NCI-H460 (cell line): ENCODE data around the gene GRIFIN. TPM values are rescaled to one million over a fixed set of nuclear protein-coding genes. Genes with fewer than 3 reads are reported as not detected.
"Not testable (repeated sequence)": the region's sequence is repeated elsewhere in the genome, so short reads cannot be mapped to it uniquely, and the experiment has no call there.

Source experiments
- DNase-seq: peaks from one replicate; pipeline ENCODE4 v3.0.0-alpha.2; 2016; ENCODE audit warnings: low read depth; ENCODE audit errors: extremely low read depth
- total RNA-seq: library from RNA; depleted of rRNA; stranded (reverse); fragments of >200 nt; shearing (Covaris generic); gene quantifications from 2 replicates; pipeline ENCODE4 v1.2.3, GENCODE V29; 2014

The GRIFIN gene
- total RNA-seq, 1 experiment from 2014 or later = not detected

DNA sequence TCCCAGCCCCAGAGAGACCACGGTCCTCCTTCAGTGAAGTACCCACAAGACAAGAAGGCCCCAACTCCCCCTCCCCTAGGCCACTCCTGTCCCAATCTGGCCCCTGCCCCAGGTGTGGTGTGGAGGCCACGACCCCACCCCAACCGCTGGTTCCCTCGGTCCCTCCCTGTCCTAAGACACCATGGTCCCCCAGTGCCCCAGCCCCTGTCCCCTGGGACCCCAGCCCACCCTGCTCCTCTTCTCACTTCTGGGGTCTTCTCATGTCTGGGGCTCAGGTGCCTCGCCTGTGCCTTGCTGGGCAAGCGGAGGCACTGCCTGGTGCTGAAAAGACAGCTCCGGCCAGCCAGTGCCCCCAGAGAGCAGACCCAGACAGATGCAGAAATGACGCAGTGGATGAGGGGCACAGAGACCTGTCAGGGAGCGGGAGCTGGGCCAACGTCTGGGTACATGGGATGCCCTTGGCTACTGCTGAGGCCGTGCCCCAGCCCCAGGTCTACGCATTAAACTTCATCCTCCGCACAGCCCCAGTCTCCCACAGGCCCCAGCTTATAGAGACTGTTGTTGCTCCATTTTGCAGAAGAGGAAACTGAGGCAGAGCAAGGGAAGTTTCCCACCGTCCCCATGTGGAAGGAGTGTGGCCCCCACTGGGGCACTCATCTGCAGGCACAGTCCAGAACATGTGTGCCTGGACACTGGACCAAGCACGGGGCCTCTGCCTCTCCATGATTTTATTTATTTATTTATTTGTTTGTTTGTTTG, 14.8 kb downstream of the GRIFIN start:
- DNase-seq = no peak

DNA sequence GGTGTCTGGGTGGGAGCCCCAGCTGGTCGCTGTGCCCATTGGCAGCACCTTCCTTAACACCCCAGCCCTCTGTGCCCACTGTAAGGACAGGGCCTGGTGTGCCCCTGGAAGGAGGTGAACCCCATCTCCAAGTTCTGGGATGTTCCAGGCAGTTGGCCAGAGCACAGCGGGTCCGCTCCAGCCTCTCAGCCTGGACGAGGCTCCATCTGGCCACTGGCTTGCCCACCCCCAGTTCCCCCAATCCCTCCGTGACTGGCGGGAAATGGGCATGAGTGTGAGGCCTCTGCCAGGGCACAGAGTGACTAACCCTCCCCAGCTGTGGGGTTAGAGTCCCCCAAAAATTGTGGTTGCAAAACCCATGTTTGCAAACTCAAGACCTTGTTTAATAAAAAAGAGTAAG, 15.6 kb downstream of the GRIFIN start:
- DNase-seq = no peak

DNA sequence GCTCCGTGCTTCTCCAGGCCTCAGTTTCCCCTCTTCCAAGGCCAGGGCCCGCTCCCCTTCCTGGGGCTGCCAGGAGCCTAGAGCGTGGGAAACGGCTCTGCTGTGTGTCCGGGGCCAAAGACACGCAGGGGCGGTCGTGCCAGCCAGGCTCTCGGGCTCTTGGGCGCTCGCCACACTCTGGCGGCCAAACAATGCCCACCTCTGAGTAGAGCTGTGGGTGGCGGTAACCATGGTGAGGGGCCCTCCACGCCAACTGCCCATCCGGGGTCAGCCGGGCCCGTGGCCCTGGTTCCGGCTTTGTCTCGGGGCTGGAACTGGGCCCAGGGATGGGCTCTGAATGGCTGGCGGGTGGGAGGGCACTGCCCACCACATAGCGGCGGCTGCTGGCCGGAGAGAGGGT, 16.0 kb downstream of the GRIFIN start:
- no peak for DNase-seq

DNA sequence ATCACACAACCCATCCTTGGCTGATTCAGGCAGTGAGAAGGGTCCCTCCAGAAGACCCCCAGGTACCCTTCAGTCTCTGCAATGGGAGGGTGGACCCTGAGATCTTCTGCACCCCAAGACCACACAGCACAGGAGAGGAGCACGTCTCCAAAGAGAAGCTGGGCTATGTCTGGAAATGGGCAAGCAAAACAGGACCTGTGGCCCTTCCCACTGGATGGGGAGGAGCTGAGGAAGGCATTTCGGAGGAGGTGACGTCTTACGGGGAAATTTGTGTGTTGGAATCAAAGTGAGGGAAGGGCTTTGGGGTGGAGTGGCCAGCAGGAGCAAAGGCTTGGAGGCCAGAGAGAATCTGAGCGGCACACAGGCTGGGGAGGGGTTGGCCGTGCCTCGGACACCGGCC, 16.5 kb downstream of the GRIFIN start:
- DNase-seq = no peak

DNA sequence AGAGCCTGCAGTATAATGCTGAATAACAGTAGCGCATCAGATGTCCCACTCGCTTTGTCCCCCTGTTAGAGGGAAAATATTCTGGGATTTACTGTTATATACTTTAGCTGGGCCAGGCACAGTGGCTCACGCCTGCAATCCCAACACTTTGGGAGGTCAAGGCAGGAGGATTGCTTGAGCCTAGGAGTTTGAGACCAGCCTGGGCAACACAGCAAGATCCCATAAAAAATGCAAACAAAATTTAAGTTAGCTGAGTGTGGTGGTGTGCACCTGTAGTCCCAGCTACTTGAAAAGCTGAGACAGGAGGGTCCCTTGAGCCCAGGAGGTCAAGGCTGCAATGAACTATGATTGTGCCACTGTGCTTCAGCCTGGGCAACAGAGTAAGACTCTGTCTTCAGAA, 22.3 kb downstream of the GRIFIN start:
- DNase-seq = not testable (repeated sequence)

DNA sequence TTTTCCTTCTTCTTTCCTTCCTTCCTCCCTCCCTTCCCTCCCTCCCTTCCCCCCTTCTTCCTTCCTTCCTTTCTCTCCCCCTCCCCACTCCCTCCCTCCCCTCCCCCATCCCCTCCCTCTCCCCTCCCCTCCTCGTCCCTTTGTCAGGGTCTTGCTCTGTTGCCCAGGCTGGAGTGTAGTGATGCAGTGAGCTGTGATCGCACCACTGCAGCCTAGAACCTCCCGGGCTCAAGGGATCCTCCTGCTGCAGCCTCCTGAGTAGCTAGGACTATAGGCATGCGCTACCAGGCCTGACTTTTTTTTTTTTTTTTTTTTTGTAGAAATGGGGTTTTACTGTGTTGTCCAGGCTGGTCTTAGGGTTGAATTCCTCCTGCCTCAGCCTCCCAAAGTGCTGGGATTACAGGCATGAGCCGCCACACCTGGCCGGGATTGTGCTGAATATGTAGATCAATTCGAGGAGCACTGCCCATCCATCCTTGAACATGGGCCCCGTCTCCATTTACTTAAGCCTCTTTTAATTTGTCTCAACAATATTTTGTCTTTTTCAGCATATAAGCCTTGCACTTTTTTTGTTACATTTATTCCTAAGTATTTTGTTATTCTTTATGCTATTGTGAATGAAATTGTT, 23.4 kb downstream of the GRIFIN start:
- no peak for DNase-seq

DNA sequence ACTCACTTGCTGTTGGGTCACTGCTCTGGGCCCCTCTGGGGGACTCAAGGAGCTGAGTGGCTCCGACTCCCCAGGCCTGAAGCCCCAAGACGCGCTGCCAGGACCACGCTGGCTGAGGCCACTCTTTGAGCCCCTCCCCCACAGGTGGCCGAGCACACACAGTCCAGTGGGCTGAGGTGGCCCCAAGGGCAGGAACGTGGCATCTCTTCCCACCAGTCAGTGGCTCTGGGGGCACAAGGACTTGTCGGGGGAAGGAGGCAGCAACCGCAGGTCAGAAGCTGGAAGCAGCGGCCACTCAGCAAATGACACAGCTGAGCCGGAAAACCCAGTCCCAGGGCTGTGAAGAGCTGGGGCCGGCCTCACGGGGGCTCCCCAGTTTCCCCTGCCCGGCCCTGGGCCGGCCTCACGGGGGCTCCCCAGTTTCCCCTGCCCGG, 24.1 kb downstream of the GRIFIN start:
- no peak for DNase-seq

DNA sequence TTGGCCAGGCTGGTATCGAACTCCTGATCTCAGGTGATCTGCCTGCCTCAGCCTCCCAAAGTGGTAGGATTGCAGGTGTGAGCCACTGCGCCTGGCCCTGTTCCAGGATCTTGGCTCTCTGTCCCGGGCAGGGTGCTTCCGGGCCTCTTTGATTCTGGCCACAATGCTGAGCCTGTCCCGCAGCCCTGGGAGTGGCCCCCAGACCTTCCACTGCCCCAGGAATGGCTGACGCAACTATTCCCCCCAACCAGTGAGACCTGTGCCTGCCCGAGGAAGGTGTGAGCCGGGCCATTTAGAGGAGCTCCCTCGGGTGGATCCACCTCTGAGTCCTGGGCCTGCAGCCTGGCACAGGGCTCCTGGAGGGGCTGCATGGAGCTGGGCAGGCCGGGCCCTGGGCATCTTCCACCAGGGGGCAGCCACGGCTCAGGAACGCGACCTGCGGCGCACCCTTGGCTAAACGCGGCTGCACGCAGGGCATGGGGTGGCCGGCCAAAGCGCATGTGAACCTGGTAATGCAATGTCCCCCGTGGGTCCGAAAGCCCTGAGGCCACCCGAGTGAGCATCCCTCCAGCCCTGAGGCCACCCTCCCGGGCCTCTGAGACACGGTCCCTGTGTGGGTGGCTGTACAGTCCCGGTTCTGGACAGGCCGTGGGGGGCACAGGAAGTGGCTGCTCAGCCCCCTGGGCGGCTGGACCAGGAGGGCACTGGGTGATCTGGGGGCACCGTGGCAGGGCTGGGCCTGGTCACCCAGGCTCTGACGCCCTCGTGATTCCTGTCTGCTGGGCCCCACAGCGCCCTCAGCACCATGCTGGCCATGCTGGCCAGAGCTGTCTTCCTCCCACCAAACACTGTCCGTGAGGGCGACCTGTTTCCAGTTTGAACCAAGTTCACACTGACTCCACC, 24.8 kb downstream of the GRIFIN start:
- DNase-seq = peak; percentile 74

DNA sequence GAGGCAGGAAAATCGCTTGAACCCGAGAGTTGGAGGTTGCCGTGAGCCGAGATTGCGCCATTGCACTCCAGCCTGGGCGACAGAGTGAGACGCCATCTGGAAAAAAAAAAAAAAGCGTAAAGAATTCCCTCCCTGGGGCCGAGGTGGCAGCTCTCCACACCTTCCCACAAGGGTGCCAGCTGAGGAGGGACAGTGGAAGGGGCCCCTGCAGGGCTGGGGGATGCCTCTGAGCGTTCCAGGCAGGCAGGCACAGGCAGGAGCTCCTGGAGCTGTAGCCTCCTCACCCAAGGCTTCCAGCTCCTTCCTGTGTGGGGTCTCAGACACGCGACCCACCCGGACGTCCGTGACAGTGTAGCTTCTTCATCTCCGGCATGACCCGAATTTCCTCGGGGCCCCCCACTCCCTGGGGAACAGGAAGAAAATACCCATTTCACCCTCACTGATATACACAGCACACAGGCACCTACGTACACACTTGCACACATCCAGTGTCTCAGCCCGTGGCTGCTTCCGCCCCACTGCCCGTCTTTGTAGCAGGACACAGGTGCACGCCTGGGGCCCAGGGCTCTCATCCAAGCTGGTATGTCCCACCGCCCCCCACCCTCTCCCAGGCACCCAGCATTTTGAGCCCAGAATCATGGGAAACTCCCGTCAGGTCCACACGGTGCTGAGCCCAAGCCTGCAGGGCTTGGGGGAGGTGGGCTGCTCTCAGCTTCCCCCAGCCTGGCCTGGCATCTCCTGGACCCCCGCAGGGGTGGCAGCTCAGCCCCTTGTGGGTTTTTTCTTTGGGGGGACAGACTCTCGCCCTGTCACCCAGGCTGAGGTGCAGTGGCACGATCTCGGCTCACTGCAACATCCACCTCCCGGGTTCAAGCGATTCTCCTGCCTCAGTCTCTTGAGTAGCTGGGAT, 25.7 kb downstream of the GRIFIN start:
- DNase-seq = no peak

DNA sequence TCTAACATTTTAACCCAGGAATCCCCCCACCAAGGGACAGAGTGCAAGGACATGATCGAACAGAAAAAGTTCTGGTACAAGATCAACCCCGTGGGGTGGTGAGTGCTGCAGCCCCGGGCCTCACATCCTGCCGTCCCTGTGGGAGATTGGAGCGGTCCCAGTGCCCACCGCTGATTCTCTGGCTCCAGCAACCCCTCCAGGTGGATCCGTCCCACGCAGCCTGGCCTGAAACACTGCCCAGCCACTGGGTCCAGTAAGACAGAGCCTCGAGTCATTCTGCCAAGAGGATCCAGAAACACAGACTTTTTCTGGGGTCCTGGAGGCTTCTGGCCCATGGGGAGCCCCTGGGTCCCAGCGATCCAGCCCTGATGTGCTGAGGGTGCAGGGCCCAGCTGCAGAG, 29.5 kb downstream of the GRIFIN start:
- DNase-seq = no peak

DNA sequence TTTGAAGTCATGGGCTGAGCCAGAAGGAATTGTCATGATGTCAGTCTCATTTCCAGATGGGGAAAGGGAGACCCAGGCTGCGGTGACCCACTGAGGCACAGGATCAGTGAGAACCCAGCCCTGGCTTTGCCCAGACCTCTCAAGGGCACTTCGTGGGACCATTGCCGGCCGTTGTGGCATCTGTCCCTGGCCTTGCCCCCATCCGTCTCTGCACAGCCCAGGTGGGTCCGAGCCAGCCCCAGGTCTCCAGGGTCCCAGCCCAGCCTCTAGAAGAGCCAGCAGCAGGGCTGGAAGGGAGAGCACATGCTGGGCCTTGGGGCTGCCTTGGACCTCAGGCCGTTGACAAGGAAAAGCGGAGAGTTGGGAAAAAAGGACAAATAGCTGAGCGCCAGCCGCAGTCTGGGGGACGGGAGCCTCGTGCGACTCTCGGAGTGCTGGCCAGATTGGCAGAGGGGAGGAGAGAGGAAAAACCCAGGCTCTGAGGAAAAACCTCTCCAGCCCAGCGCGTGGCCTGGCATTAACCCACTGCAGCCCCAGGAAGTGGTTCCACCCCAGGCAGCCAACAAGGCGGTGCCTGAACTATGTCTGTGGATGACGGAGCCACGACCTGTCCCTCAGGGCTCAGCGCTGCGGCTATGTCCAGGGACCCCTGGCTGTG, 30.2 kb downstream of the GRIFIN start:
- DNase-seq = no peak

DNA sequence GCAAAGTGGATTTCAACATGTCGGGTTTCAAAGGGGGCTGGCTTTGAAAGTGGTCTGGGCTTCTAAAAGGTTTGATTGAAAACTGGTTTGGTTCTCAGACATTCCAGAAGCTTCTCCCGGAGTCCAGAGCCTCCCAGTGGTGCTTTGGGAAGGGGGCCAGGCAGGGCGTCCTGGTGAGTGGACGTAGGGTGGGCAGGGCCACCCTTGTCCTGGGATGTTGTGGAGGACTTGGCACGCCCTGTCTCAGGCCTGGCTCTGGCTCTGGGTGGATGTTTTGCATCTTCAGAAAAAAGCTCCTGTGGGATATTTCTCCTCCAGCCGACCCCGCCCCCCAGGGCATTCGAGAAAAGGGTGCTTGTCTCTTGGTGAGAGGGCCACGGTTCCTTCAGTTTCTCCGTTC, 31.2 kb downstream of the GRIFIN start:
- DNase-seq = no peak

DNA sequence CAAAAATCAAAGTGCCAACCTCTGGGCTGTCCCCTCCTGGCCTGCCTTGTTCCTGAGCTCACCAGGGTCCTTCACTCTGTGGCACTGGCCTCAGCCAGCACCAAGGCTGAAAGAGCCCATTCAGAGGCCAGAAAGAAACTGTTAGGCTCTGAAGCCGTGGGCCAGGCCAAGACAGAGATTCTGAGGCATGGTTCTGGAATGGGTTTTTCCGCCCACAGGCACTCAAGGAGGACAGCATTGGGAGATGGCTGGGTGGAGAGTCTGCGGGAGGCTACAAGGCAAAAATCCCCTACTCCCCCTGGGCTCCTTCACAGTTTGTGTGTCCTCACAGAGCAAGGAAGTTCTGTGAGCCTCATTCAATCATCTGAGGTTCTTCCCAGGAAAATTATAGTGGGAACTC, 31.7 kb downstream of the GRIFIN start:
- DNase-seq = no peak

DNA sequence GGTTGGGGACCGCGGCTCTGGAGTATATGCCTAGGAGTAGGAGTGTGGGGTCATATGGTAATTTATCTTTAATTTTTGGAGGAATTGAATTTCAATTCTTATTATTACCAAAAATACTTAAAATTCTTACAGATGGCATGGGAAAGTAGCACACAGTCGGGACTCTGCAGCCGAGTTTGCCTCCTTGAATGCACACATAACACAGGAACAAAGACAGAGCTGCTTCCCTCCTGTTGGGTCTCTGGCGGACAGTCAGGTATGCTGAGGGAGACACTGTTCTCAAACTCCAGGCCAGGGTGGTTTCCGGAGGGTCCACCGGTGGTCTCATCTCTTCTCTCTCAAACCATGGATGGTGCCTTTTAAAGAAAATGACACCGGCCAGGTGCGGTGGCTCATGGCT, 32.7 kb downstream of the GRIFIN start:
- no peak for DNase-seq

DNA sequence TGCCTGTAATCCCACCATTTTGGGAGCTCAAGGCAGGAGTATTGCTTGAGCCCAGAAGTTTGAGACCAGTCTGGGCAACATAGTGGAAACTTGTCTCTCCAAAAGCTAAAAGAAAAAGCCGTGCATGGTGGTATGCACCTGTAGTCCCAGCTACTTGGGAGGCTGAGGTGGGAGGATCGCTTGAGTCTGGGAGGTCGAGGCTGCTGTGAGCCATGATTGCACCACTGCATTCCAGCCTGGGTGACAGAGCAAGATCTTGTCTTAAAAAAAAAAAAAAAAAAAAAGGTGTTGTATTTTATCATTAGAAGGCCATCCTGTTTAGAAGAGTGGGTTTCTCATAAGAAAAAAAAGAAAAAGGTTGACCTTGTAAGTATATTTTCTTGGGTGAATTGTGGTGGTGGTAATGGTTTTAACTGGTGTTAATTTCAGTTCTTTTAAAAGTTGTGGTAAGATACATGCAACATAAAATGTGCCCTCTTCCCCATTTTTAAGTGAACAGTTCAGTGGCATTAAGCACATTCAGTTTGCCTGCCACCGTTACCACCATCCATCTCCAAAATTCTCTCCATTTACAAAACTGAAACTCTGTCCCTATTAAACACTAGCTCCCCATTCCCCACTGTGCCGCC, 34.7 kb downstream of the GRIFIN start:
- DNase-seq = no peak

DNA sequence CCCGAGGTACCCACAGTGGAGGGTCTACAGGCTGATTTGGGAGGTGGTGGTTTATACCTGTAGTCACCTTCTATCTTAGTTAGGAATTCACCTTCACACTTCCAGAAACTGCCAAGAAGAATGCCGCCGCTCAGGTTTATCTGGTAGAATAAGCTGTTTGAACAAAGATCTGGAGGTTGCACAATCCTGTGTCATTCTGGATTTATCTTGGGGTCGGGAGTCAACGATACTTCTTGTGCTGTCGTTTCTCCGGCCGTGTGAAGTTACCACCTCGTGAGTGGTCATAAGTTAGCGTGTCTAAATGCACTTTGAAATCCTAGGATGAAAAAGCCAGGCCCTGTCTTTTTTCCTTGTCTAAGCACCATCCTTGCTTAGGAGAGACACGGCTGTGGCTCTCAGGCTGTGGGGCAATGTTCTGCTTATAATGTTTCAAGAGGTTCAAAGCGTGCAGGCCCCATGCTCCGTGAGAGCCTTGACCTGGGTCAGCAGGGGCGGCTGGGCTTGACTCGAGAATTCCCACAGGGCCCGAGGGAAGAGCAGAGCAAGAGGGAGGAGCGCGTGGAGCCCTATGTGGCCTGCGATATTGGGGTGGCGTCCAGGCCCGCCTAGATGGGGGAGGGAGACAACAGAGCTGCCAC, 35.5 kb downstream of the GRIFIN start:
- no peak for DNase-seq

DNA sequence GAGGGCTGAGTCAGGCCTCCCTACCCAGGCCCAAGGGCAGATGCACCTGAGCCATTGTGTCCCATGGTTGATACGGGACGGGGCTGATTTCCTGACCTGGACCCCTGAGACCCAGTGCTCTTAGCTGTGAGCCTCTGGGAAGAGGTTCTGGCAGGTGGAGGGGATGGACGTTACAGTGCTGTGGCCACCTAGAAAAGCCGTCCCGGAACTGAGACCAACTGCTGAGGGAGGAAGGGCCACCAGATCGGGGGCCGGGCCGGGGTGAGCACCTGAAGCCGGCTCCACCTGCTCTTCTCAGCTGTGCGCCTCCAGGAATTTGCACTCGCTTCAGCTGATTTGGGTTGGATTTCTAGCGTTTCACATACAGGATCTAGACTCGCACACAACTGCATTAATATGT, 37.4 kb downstream of the GRIFIN start:
- DNase-seq = no peak

DNA sequence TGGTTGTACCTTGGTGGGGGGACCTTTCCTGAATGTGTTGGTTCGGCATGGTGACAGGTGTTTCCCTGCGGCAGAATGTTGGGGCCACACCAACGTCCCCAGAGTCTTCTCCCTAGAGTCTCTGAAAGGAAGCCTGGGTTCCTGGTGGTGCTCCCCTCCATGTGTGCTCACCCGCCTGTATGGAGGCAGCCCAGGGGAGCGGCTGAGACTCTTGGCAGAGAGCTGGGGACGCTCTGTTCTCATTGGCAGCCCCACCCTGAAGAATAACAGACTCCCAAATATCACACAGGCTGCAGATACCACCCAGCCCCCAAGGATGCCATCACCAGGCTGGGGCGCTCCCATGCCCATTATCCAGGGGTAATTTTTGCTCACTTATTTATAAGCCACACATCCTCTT, 38.0 kb downstream of the GRIFIN start:
- no peak for DNase-seq

DNA sequence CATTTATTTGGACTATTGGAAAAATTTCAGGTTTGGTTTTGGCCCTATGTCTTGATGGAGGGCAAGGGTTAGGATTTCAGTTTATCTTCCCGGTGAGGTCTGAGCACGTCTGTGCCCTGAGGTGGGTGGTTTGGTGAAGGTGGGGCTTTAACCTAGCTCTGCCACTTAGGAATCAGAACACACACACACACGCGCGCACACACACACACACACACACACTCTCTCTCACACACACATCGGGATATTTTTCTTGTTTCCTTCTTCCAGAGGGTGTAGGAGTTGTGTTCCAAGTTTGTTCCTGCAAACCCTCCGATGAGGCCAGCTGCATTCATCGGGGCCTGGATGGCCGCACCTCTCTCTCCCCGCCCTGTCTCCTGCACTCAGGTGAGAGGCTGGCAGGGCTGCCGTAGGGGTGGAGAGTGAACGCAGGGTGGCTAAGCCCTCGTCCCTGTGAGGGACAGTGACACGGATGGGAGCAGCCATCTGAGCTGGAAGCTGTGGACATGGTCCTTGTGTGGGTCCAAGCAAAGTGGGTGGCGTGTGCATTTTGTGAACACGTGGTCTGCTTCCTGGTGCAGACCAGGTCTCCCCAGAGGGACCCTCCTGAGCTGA, 38.6 kb downstream of the GRIFIN start:
- DNase-seq = no peak
